ENCODE data around the gene AHSP.
"Not testable (repeated sequence)": the region's sequence is repeated elsewhere in the genome, so short reads cannot be mapped to it uniquely, and the experiment has no call there.

Gene AHSP

GRCh38 chr16:31531096-31531495 lies 3.4 kb downstream of the AHSP start:
- H3K4me3 ChIP-seq (ENCODE audit: low read depth, low read length) = no peak overlapping the region
- TF ChIP-seq CTCF (IDR thresholded peaks at IDR 0.05; ENCODE audit: low read depth, low read length) = no peak

- H3K4me3 ChIP-seq (ENCODE audit: low read depth, low read length) = no peak overlapping the region
- TF ChIP-seq CTCF (IDR thresholded peaks at IDR 0.05; ENCODE audit: low read depth, low read length) = no peak
Observed at GRCh38 chr16:31532120-31532519, 4.4 kb downstream of the AHSP start.

GRCh38 chr16:31532896-31533295 lies 5.2 kb downstream of the AHSP start:
- no peak overlapping the region for H3K4me3 ChIP-seq (ENCODE audit: low read depth, low read length)
- TF ChIP-seq CTCF (IDR thresholded peaks at IDR 0.05; ENCODE audit: low read depth, low read length) = no peak

GRCh38 chr16:31535737-31536136 lies 8.0 kb downstream of the AHSP start:
- H3K4me3 ChIP-seq (ENCODE audit: low read depth, low read length) = no peak overlapping the region
- no peak for TF ChIP-seq CTCF (IDR thresholded peaks at IDR 0.05; ENCODE audit: low read depth, low read length)

- no peak for TF ChIP-seq CTCF (IDR thresholded peaks at IDR 0.05; ENCODE audit: low read depth, low read length)
- H3K4me3 ChIP-seq (ENCODE audit: low read depth, low read length) = no peak overlapping the region
Observed at GRCh38 chr16:31536804-31537361, 9.2 kb downstream of the AHSP start.

GRCh38 chr16:31537362-31538242 lies 9.9 kb downstream of the AHSP start:
- no peak for TF ChIP-seq CTCF (IDR thresholded peaks at IDR 0.05; ENCODE audit: low read depth, low read length)

GRCh38 chr16:31538243-31538598 lies 10.5 kb downstream of the AHSP start:
- not testable (repeated sequence) for H3K4me3 ChIP-seq (ENCODE audit: low read depth, low read length)

More at GRCh38 chr16:31537362-31538242, 9.9 kb downstream of the AHSP start:
- H3K4me3 ChIP-seq (ENCODE audit: low read depth, low read length) = no peak overlapping the region

- H3K4me3 ChIP-seq (ENCODE audit: low read depth, low read length) = not testable (repeated sequence)
Observed at GRCh38 chr16:31539762-31540161, 12.1 kb downstream of the AHSP start.
